ENCODE measurements around the gene PEBP1. TPM values are rescaled to one million over a fixed set of nuclear protein-coding genes. Genes with fewer than 3 reads are reported as not detected.

PEBP1 gene
- total and polyA plus RNA-seq, 2 donors, result 117 to 210 TPM

DNA sequence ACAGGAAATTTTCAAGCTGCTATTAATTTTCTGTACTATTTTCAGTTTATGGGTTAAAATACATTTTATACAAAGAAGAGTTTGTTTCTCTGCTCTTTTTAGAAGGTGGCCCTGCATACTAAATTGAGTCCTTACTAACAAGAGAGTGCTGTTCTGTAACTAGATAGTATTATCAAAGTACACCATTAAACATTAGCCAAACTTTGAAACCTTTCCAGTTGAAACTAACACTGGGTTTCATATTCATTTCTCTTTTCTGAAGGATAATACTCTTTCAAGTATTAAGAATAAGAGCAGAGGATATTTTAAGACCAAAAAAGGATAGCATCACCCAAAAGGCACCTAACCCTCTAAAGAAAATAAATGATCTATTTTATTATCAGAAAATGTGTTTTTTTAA is 47.2 kb downstream of the PEBP1 start:
- Histone ChIP-seq H3K9me3 (ENCODE audit: control insufficient read depth in 2 of 2, insufficient read depth in 1 of 2, low read length in 1 of 2) (no peaks in the 10 kb centered on the region), H3K36me3 (ENCODE audit: control insufficient read depth in 2 of 2, insufficient read depth in 2 of 2, low read length in 1 of 2) (peaks cover 21 to 24% of the 10 kb centered on the region in 2 donors), H3K27ac (ENCODE audit: low read depth in 1 of 2, low read length in 1 of 2) (no peak overlapping the region), H3K27me3 (ENCODE audit: control insufficient read depth in 2 of 2, insufficient read depth in 1 of 2, low read length in 1 of 2) (no peaks in the 10 kb centered on the region), H3K4me1 (ENCODE audit: control insufficient read depth in 2 of 2, insufficient read depth in 2 of 2, low read length in 2 of 2) (no peaks in the 10 kb centered on the region), H3K4me3 (ENCODE audit: low read length in 2 of 2) (no peak overlapping the region)
- no peak for DNase-seq (ENCODE audit: low read depth in 6 of 9, low spot score in 9 of 9)

DNA sequence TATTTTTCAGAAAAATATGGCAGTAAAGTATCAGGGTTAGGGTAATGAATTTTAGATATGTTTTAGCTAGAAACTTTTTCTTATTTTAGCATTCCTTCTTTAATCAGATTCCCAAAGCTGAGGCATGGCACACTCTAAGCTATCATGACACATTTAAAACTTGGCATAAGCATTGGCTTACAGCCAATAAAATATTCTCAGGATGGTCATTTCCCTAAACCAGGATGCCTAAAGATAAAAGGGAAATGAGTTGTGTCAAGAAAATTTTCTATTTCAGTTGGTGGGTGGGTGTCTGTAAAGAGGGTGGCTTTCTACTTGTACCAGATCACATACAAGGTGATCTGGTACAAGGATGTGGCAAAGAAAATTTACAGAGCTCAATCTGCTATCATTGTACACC is 47.8 kb downstream of the PEBP1 start:
- Histone ChIP-seq H3K4me1 (ENCODE audit: control insufficient read depth in 2 of 2, insufficient read depth in 2 of 2, low read length in 2 of 2) (no peaks in the 10 kb centered on the region), H3K27ac (ENCODE audit: low read depth in 1 of 2, low read length in 1 of 2) (no peak overlapping the region), H3K27me3 (ENCODE audit: control insufficient read depth in 2 of 2, insufficient read depth in 1 of 2, low read length in 1 of 2) (no peaks in the 10 kb centered on the region), H3K4me3 (ENCODE audit: low read length in 2 of 2) (no peak overlapping the region), H3K9me3 (ENCODE audit: control insufficient read depth in 2 of 2, insufficient read depth in 1 of 2, low read length in 1 of 2) (no peaks in the 10 kb centered on the region), H3K36me3 (ENCODE audit: control insufficient read depth in 2 of 2, insufficient read depth in 2 of 2, low read length in 1 of 2) (peaks cover 19 to 22% of the 10 kb centered on the region in 2 donors)
- DNase-seq (ENCODE audit: low read depth in 6 of 9, low spot score in 9 of 9), result no peak

DNA sequence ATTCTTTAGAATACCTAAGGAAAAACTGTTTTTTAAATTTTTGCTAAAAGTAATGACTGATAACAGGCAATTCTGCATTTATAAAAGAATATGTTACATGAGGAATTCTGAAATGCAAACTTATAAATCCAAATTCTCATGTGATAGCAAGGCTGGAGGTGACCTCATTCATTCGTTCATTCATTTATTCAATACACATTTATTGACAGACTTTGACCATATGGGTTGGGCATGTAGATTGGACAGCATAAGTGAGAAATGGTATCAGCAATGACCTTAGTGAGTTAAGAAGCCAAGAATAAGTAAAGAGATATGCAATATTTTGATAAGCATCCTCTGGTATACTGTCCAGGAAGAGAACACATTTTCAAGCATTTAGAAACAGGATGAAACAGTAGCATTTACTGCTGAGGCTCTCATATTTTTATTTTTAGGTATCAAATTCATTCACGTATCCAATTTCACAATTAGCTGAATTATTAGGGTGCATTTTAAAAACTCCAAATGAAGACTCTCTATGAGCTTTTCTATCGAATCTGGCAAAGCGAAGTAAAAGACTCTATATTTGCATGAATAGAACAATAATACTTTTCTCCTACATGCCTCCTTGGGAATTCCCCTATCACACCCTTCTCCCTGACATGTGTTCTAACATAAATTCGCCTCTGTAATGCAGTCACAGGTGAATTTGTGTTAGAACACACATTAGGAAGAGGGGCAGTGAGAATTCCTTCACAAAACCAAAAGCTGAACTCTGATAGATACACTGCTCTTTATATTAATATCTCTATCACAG is 49.9 kb downstream of the PEBP1 start:
- Histone ChIP-seq H3K4me3 (ENCODE audit: low read length in 2 of 2) (no peak overlapping the region), H3K27ac (ENCODE audit: low read depth in 1 of 2, low read length in 1 of 2) (no peak overlapping the region), H3K9me3 (ENCODE audit: control insufficient read depth in 2 of 2, insufficient read depth in 1 of 2, low read length in 1 of 2) (no peaks in the 10 kb centered on the region), H3K36me3 (ENCODE audit: control insufficient read depth in 2 of 2, insufficient read depth in 2 of 2, low read length in 1 of 2) (peaks cover 10 to 20% of the 10 kb centered on the region in 2 donors), H3K27me3 (ENCODE audit: control insufficient read depth in 2 of 2, insufficient read depth in 1 of 2, low read length in 1 of 2) (no peaks in the 10 kb centered on the region), H3K4me1 (ENCODE audit: control insufficient read depth in 2 of 2, insufficient read depth in 2 of 2, low read length in 2 of 2) (no peaks in the 10 kb centered on the region)
- no peak for DNase-seq (ENCODE audit: low read depth in 6 of 9, low spot score in 9 of 9)
- WGBS, result 95% methylated on average over 5 of the region's 5 CpGs

DNA sequence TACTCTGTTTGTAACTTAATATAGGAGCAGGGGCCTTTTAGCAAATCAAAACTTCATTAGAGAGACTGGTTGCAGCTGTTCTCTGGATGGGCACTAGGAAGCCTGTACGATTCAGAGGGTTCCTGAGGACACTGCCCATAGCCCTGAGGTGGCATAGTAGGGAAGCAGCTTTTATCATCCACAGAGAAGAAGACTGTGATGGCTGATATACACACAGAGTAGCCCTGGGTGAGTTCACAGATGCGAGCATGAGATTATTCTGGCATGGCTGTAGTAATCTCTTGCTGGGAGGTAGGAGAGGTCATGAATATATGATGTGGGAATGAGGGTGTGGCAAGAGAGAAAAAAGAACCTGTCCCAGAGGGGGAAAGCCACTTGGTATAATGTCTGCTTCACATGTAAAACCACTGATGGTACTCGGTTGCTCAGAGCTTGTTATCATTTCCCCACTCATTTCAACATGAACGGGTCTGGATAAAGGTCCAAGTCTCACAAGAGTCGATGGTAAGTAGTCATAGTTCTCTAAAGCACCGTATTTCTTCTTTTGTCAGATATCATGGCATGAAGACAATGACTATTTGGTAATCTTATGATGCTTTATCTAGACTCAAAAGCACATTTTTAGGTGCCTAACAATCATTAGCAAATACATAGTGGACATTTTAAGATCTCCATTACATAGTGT is 52.0 kb downstream of the PEBP1 start:
- H3K4me1 ChIP-seq (ENCODE audit: control insufficient read depth in 2 of 2, insufficient read depth in 2 of 2, low read length in 2 of 2), result no peaks in the 10 kb centered on the region
- no peak for DNase-seq (ENCODE audit: low read depth in 6 of 9, low spot score in 9 of 9)
- H3K9me3 ChIP-seq (ENCODE audit: control insufficient read depth in 2 of 2, insufficient read depth in 1 of 2, low read length in 1 of 2), result no peaks in the 10 kb centered on the region
- H3K27me3 ChIP-seq (ENCODE audit: control insufficient read depth in 2 of 2, insufficient read depth in 1 of 2, low read length in 1 of 2), result no peaks in the 10 kb centered on the region
- H3K36me3 ChIP-seq (ENCODE audit: control insufficient read depth in 2 of 2, insufficient read depth in 2 of 2, low read length in 1 of 2), result peaks cover 3 to 12% of the 10 kb centered on the region in 2 donors
- H3K27ac ChIP-seq (ENCODE audit: low read depth in 1 of 2, low read length in 1 of 2), result no peak overlapping the region
- WGBS, result 97% methylated on average over 6 of the region's 6 CpGs
- no peak overlapping the region for H3K4me3 ChIP-seq (ENCODE audit: low read length in 2 of 2)

DNA sequence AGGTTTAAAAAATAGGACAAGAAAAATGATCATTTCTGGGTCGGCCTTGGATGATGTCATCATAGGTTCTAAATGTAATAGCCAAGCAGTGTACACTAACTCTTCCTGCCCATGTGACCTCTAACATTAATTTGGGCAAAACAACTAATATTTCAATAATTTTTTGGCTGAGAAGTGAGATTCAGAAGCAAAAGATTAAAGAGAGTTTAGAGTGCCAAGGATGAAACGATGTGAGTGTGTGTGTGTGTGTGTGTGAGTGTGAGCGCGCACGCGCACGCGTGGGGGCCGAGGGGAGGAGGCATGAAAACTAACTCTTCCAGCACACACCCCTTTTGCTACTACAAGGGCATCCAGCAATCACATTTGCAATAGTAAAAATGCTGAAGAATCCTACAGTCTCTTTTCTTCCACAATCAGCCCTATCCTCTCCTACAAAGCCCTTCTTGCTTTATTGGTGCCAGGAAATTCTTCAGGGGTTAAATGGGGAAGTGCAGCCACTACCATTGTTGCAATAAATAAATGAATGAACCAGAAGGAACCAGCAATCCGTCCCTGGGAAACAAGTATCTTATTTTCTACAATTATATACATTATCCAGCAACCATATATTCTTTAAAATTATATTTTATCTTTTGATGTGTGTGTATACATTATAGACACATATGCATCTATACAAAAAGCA is 52.9 kb downstream of the PEBP1 start:
- H3K36me3 ChIP-seq (ENCODE audit: control insufficient read depth in 2 of 2, insufficient read depth in 2 of 2, low read length in 1 of 2), result peaks cover 3 to 12% of the 10 kb centered on the region in 2 donors
- no peak for DNase-seq (ENCODE audit: low read depth in 6 of 9, low spot score in 9 of 9)
- 95% methylated on average over 10 of the region's 10 CpGs for WGBS
- H3K4me3 ChIP-seq (ENCODE audit: low read length in 2 of 2), result no peak overlapping the region
- no peaks in the 10 kb centered on the region for H3K27me3 ChIP-seq (ENCODE audit: control insufficient read depth in 2 of 2, insufficient read depth in 1 of 2, low read length in 1 of 2)
- no peaks in the 10 kb centered on the region for H3K4me1 ChIP-seq (ENCODE audit: control insufficient read depth in 2 of 2, insufficient read depth in 2 of 2, low read length in 2 of 2)
- H3K27ac ChIP-seq (ENCODE audit: low read depth in 1 of 2, low read length in 1 of 2), result no peak overlapping the region
- no peaks in the 10 kb centered on the region for H3K9me3 ChIP-seq (ENCODE audit: control insufficient read depth in 2 of 2, insufficient read depth in 1 of 2, low read length in 1 of 2)

DNA sequence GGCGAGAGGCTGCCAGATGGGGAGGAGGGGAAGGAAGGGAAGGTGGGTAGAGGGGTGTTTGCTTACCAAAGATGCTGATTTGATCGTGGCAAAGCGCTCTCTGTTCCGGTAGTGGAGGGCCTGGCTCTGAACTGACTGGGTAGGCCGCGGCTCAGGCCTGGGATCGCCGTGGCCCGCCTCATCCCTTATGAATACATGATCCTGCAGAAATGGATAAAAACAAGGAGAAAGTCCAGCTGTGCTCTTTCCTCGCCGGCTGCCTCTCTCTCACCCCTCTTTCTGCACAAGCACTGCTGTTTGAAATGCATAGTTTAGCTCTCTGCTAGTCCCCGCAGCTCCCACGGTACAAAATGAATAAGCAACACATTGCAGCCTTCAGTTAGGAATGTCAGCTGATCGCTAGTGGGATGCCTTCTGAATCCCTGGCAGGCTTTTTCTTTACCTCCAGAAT is 53.8 kb downstream of the PEBP1 start:
- Histone ChIP-seq H3K9me3 (ENCODE audit: control insufficient read depth in 2 of 2, insufficient read depth in 1 of 2, low read length in 1 of 2) (no peaks in the 10 kb centered on the region), H3K4me1 (ENCODE audit: control insufficient read depth in 2 of 2, insufficient read depth in 2 of 2, low read length in 2 of 2) (no peaks in the 10 kb centered on the region), H3K27ac (ENCODE audit: low read depth in 1 of 2, low read length in 1 of 2) (no peak overlapping the region), H3K36me3 (ENCODE audit: control insufficient read depth in 2 of 2, insufficient read depth in 2 of 2, low read length in 1 of 2) (peaks cover 5 to 12% of the 10 kb centered on the region in 2 donors), H3K27me3 (ENCODE audit: control insufficient read depth in 2 of 2, insufficient read depth in 1 of 2, low read length in 1 of 2) (no peaks in the 10 kb centered on the region), H3K4me3 (ENCODE audit: low read length in 2 of 2) (no peak overlapping the region)
- WGBS, result 89% methylated on average over 14 of the region's 14 CpGs
- no peak for DNase-seq (ENCODE audit: low read depth in 6 of 9, low spot score in 9 of 9)

DNA sequence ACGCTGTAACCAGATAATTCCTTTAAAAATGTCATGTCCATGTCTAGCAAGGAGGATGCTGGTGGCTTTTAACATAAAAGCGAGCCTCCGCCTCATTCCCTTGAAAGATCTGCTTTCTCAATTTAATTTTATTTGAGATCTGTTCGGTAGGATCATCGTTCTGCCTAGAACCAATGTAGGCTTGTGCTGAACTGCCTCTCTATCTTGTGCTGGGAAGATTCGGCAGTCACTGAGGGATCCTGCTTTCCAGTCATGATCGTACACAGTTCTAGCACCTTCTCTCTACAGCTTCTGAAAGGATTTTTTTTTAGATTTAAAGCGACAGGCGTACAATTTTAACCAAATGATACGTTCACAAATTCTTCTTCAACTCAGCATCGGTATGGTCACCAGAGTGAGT is 54.3 kb downstream of the PEBP1 start:
- Histone ChIP-seq H3K27me3 (ENCODE audit: control insufficient read depth in 2 of 2, insufficient read depth in 1 of 2, low read length in 1 of 2) (no peaks in the 10 kb centered on the region), H3K27ac (ENCODE audit: low read depth in 1 of 2, low read length in 1 of 2) (no peak overlapping the region), H3K36me3 (ENCODE audit: control insufficient read depth in 2 of 2, insufficient read depth in 2 of 2, low read length in 1 of 2) (peaks cover 5 to 12% of the 10 kb centered on the region in 2 donors), H3K4me3 (ENCODE audit: low read length in 2 of 2) (no peak overlapping the region), H3K9me3 (ENCODE audit: control insufficient read depth in 2 of 2, insufficient read depth in 1 of 2, low read length in 1 of 2) (no peaks in the 10 kb centered on the region), H3K4me1 (ENCODE audit: control insufficient read depth in 2 of 2, insufficient read depth in 2 of 2, low read length in 2 of 2) (no peaks in the 10 kb centered on the region)
- DNase-seq (ENCODE audit: low read depth in 6 of 9, low spot score in 9 of 9), result no peak
- 94% methylated on average over 11 of the region's 11 CpGs for WGBS

DNA sequence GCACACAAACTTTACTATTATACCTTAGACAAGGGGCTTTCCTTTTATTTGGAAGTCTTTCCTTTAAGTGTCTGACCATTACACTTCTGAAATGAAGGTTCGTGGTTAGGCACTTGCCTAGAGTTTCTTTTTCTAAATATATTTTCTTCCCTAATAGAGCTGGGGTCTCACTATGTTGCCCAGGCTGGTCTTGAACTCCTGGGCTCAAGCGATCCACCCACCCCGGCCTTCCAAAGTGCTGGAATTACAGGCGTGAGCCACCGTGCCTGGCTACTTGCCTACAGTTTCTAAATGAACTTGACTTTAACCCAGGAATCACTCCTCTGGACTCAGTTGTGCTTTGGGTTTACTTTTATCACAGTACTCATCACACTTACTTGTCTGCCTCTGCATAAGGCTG is 57.6 kb downstream of the PEBP1 start:
- Histone ChIP-seq H3K27ac (ENCODE audit: low read depth in 1 of 2, low read length in 1 of 2) (no peak overlapping the region), H3K9me3 (ENCODE audit: control insufficient read depth in 2 of 2, insufficient read depth in 1 of 2, low read length in 1 of 2) (no peaks in the 10 kb centered on the region), H3K4me1 (ENCODE audit: control insufficient read depth in 2 of 2, insufficient read depth in 2 of 2, low read length in 2 of 2) (no peaks in the 10 kb centered on the region), H3K36me3 (ENCODE audit: control insufficient read depth in 2 of 2, insufficient read depth in 2 of 2, low read length in 1 of 2) (peaks cover 8 to 17% of the 10 kb centered on the region in 2 donors), H3K4me3 (ENCODE audit: low read length in 2 of 2) (no peak overlapping the region), H3K27me3 (ENCODE audit: control insufficient read depth in 2 of 2, insufficient read depth in 1 of 2, low read length in 1 of 2) (no peaks in the 10 kb centered on the region)
- no peak for DNase-seq (ENCODE audit: low read depth in 6 of 9, low spot score in 9 of 9)
- WGBS, result 95% methylated on average over 5 of the region's 5 CpGs

DNA sequence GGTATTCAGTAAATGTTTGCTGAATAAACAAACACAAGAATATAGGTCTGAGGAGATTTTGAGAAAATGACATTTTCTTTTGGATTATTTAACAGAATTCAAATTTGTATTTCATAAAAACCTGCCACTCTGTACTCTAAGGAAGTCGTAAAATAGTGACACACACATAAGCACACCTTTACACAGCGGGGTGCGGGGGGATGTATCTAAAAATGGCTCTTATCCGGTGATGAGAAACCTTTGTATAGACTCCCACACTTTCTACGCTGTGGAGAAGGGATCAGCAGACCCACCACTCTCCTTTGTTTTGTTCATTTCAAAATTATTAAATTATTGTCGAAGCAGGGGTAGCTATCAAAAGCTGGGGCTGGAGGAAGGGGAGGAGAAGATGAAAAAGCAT is 58.0 kb downstream of the PEBP1 start:
- DNase-seq (ENCODE audit: low read depth in 6 of 9, low spot score in 9 of 9), result no peak
- no peaks in the 10 kb centered on the region for H3K4me1 ChIP-seq (ENCODE audit: control insufficient read depth in 2 of 2, insufficient read depth in 2 of 2, low read length in 2 of 2)
- H3K36me3 ChIP-seq (ENCODE audit: control insufficient read depth in 2 of 2, insufficient read depth in 2 of 2, low read length in 1 of 2), result peaks cover 11 to 19% of the 10 kb centered on the region in 2 donors
- H3K27ac ChIP-seq (ENCODE audit: low read depth in 1 of 2, low read length in 1 of 2), result no peak overlapping the region
- H3K4me3 ChIP-seq (ENCODE audit: low read length in 2 of 2), result no peak overlapping the region
- WGBS, result 98% methylated on average over 6 of the region's 6 CpGs
- no peaks in the 10 kb centered on the region for H3K27me3 ChIP-seq (ENCODE audit: control insufficient read depth in 2 of 2, insufficient read depth in 1 of 2, low read length in 1 of 2)
- no peaks in the 10 kb centered on the region for H3K9me3 ChIP-seq (ENCODE audit: control insufficient read depth in 2 of 2, insufficient read depth in 1 of 2, low read length in 1 of 2)

Data from thymus (tissue), 11 donors.